Stimulated activated CD4-positive, alpha-beta T cell treated with anti-CD3 and anti-CD28 coated beads, TNF-alpha, amount 100 ng/mL, for 48 hours (primary cell): ENCODE measurements around the gene PCNA.
"Not testable (repeated sequence)": the region's sequence is repeated elsewhere in the genome, so short reads cannot be mapped to it uniquely, and the experiment has no call there.

Source experiments
- DNase-seq, 3 donors: peaks; one replicate each; pipeline ENCODE4 v3.0.0-alpha.2; 2020; ENCODE audit warnings: low read depth in 3 of 3

PCNA gene

GRCh38 chr20:5143851-5144250 lies 24.1 kb upstream of the PCNA start:
- DNase-seq, result no peak

DNA sequence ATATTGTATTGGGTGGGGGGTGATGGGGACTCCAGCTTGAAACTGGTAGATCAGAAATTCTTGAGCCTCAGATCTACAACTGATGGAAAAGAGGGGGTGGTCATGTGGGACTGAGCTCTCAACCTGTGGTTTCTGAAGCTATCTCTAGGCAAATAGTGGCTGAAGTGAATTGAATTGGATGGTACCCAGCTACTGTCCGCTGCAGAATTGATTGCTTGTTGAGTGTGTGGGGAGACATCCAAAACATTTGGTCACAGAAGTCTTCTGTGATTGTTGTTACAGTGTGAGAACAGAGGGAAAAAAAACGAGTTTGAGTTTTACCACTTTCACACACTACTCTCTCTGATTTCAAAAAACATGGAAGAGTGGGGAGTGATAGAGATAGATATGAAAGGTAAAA lies 21.9 kb upstream of the PCNA start:
- no peak for DNase-seq

DNA sequence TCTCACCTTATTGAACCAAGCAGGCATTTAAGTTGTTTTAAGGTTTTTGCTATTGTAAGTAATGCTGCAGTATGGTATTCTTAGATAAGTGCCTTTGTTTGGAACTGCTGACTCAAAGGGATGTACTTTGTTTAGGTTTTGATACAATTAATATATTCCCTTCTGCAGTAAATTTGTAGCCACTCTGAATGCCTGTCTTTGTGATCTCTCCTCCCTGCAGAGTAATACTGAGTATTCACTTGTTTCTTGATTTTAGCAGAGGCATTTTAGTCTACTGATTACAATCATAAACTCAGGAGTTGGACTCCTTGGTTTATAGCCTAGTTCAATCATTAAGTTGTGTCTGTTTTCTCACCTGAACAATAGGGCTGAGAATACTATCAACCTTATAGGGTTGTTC lies 20.4 kb upstream of the PCNA start:
- no peak for DNase-seq

- DNase-seq, result no peak
These were observed 16.3 kb upstream of the PCNA start for GRCh38 chr20:5136096-5136495.

DNA sequence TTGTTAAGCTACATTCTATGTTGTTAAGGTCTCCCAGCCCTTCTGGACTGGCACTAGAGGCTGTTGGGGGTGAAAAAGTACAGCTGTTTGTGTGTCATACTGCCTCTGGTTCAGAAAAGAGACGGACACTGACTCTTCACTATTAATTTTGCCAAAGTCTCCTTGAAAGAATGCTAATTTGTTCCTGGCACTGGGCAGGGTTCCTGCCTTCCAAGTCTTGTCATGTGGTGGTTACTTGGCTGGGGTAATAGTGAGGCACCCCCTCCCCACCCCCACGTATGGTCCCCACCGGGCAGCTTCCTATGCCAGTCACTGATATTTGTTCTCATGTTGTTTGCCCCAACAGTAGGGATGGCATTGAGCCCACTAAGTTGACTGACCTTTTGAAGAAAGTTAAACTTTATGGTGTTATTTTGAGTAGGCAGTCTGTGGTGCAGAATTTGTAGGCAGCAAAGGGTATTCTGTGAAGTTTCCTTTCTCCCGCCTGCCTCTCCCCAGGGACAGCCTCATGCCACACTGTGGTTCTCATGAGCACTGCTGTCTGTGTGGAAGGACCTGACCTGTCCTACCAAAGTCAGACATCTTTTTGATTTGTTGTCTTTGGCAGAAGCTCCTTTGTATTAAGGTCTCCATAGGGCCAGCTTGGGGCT lies 15.7 kb upstream of the PCNA start:
- no peak for DNase-seq

GRCh38 chr20:5133998-5134397 lies 14.2 kb upstream of the PCNA start:
- no peak for DNase-seq

DNA sequence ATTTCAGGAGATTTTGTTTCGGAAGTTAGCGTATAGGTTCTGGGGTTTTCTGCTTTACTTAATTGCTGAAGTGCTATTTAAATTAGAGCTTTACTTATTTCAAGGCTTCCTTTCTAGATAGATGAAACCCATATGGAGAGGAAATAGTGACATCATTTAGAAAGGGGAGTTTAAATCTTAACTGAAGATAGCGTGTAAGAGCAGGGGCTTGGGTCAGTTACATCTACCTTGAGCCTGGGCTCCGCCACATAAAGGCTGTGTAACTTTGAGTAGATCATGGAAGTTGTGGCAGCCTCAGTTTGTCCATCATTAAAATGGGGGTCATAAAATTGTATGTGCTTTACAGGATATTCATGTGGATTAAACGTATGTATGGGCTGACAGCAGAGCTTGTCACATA lies 11.7 kb upstream of the PCNA start:
- DNase-seq, result no peak

DNA sequence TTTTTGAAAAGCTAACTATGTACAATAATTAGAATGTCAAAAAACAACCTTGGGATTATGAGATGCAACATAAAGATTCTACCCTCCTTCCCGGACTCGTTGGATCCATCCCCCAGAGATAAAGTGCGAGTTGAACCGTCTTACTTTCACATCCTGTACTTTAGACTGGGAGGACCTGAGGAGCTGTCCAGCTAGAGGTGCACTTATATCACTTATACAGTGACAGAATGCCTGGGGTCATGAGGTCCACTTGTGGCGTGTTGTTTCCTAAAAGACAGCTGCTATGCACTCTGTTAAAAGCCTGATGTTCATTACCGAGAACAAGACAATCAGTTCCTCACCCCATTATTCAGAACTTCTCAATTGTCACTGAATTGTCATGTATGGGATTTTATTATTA lies 9.1 kb upstream of the PCNA start:
- DNase-seq, result no peak

DNA sequence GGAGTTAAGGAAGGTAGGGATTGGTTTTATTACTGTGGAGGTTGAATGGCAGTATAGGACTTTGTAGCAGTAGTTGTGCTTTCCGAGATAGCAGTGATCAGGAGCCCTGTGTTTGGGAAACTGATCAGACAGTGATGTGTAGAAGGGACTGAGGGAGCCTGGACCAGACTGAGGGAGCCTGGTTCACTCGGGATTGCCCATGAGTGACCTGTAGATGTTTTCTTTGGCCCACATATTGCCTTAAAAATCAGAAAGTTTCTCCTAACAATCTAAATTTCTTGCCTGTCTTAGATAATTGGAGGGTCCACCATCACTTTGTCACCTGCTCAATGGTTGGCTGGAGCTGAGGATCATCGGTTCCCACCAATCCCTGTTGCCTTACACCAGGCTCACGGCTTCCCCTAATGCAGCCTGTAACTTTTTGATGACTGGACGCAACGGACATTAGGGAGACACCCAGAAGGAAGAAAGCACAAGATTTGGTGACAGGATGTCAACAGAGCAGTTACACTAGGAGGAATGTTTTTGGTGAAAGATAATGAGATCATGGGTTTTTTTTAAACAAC lies 8.2 kb upstream of the PCNA start:
- no peak for DNase-seq

DNA sequence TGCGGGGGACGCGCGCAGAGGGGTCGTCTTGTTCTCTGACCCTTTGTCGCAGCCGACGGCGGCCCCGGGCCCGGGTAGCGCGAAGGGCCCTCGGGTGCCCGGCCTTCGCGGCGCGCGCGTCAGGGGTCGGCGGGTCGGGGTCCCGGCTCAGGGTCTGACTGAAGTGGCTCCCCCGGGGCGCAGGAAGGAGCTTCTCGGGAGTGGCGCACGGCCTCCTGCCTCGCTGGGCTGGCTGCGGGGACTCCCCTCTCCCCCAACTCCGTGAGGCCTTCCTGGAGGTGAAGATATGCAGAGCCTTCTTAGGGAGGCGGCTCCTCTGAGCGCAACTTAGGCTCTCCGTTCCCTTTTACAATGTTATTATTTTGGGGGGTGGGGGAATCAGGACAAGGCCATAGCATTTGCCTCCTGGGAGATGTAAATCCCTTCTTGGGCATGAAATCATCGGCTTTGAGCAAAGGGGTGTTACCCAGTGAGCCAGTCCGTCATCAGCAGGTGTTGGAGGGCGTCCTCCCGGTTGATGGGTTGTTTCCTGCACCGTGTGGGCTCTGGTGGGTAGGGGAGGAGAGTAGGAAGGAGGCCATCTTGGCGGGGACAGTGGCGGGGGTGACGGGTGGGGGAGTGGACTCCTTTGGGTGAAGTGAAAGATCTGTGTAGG lies 7.6 kb upstream of the PCNA start:
- DNase-seq, result peak; percentile 43 to 62 (median 50)

DNA sequence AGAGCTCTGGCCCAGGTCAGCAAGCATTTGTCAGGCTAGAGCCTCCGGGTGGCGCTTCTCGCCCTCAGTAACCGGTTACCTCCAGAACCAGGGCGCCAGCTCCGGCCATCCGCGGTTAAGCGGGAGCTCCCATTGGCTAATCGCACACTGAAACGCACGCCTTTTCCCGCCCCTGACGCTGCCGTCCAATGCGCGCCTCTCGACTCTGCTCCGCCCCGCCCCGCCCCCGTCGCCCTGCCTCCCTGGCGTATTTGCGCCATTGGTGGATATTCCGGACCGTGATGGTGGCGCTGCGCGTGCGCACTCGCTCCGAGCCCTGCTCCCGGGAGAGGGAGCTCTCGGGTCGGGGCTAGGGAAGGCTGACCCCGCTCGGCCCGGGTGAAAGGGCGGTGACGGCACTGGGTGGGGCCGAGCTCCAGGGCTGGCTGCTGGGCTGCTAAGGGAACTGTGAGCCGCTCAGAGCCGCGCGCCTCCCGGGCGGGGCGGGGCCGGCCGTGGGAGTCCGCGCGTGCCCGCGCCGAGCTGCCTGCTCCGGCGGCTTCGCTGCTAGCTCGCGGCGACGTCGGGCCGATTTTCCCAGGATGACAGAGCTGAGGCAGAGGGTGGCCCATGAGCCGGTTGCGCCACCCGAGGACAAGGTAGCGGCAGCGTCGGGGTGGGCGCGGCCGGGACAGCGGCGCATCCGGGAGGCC lies 6.9 kb upstream of the PCNA start, which contains the start of gene CDS2:
TSS of gene CDS2 (plus strand) at position 497 of the 692 bp plus-strand sequence. CDS start at position 582, 85 bp downstream.
- peak; percentile 100 for DNase-seq

GRCh38 chr20:5122873-5123260 lies 3.1 kb upstream of the PCNA start:
- no peak for DNase-seq

- no peak for DNase-seq
These were observed 373 bp upstream of the PCNA start for GRCh38 chr20:5120185-5120476.

- no peak for DNase-seq
These were observed 669 bp downstream of the PCNA start for GRCh38 chr20:5119143-5119434.

GRCh38 chr20:5118220-5119142 lies 1.3 kb downstream of the PCNA start:
- DNase-seq, result no peak

DNA sequence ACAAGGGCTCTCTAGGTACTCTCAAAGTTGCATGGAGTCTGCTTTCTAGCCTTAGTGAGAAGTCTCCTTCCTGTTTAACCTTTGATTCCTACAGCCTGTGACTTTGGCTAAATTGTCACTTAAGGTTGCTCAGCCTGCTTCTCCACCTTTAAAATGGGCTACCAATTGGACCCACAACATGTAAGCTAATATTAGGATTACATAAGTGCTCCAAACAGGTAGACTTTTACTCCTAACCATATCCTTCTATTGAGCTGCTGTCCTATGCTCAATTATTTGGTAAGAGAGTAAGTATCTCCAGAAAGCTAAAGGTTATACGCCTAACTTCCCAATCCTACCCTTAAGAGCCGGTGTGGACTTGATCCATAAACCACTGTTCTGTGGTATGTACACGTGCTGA lies 2.9 kb downstream of the PCNA start:
- no peak for DNase-seq

GRCh38 chr20:5114403-5114802 lies 5.4 kb downstream of the PCNA start:
- no peak for DNase-seq

DNA sequence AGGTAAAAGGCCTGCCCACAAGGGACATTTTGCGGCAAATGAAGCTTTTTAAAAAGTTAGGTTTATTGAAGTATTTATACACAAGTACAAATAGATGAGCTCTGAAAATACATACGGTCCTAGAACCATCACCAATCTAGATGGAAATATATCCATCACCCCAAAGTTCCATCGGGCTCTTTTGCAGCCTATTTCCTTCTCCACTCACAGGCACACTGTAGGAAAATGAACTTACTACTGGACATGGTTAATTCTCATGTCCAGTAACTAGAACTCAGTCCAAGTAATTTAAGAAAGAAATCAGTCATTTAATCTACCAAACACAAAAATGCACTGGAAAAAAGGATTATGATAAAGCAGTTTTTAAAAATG lies 6.2 kb downstream of the PCNA start:
- DNase-seq, result no peak

- no peak for DNase-seq
These were observed 10.5 kb downstream of the PCNA start for GRCh38 chr20:5109276-5109675.

DNA sequence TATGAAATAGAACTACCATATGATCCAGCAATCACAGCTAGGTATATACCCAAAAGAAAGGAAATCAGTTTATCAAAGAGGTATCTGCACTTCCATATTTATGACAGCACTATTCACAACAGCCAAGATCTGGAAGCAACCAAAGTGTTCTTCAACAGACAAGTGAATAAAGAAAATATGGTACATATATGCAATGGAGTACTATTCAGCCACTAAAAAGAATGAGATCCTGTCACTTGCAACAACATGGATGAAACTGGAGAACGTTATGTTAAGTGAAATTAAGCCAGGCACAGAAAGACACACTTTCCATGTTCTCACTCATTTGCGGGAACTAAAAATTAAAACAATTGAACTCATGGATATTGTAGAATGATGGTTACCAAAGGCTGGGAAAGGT lies 15.3 kb downstream of the PCNA start:
- DNase-seq, result no peak

GRCh38 chr20:5100684-5101347 lies 18.9 kb downstream of the PCNA start:
- peak; percentile 40 to 68 (median 63) for DNase-seq

DNA sequence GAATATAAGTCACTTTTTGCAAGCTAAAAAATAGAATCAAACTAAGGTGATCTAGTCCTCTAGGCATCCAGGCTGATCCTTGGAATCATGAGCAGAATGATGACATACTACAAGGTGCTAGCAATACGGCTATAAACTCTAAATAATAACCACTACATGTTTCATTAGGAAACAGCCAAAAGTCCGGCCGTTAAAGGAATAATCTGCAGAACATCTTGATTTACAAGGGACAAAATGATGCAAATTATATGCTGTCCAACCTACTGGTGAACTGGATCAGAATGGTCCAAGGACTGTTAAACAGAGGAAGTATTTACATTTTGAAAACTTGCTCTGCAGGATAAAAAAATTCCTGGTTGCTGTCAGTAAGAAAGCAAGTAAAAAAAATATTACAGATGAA lies 19.8 kb downstream of the PCNA start:
- not testable (repeated sequence) for DNase-seq
